Gastrocnemius medialis (tissue), 4 donors: Measurements from ENCODE around the gene APLN. TPM values are rescaled to one million over a fixed set of nuclear protein-coding genes. Genes with fewer than 3 reads are reported as not detected.

ENCODE experiments used
- ATAC-seq, 2 donors: fragments of 150-250 bp; one replicate each; pipeline ENCODE4 v1.9.1; 2016
- DNase-seq, 2 donors: peaks; one replicate each; pipeline ENCODE4 v3.0.0-alpha.2; 2019
- H3K27ac ChIP-seq, 4 donors: fragments of 200-600 bp; sonication (generic); 1 replicate in 1 of 4; 2 replicates in 3 of 4; pipeline ENCODE4 v1.5.1; 2016 to 2018; ENCODE audit warnings: mild to moderate bottlenecking in 2 of 4, moderate library complexity in 1 of 4
- H3K27me3 ChIP-seq, 3 donors: fragments of 200-600 bp; sonication (generic) in 2 of 3; 1 replicate in 1 of 3; 2 replicates in 2 of 3; pipeline versions ENCODE4 v1.5.1 to v1.6.0; 2016 to 2019; ENCODE audit warnings: mild to moderate bottlenecking in 1 of 3, moderate library complexity in 1 of 3
- H3K36me3 ChIP-seq, 2 donors: fragments of 200-600 bp; sonication (generic) in 1 of 2; one replicate each; pipeline ENCODE4 v1.5.1; 2017 to 2018
- H3K4me1 ChIP-seq, 2 donors: fragments of 200-600 bp; sonication (generic) in 1 of 2; one replicate each; pipeline ENCODE4 v1.5.1; 2016 to 2017; ENCODE audit warnings: mild to moderate bottlenecking in 2 of 2
- H3K4me3 ChIP-seq, 4 donors: fragments of 200-600 bp; sonication (generic) in 3 of 4; 1 replicate in 1 of 4; 2 replicates in 3 of 4; pipeline ENCODE4 v1.5.1; 2016 to 2019; ENCODE audit warnings: mild to moderate bottlenecking in 2 of 4
- H3K9me3 ChIP-seq, 3 donors: fragments of 200-600 bp; sonication (generic) in 2 of 3; 1 replicate in 1 of 3; 2 replicates in 2 of 3; pipeline ENCODE4 v1.5.1; 2016 to 2019
- POLR2A ChIP-seq, 2 donors: fragments of 450-650 bp; IDR thresholded peaks; one replicate each; pipeline ENCODE4 v1.6.1; 2017; ENCODE audit warnings: antibody characterized with exemption in 2 of 2, mild to moderate bottlenecking in 2 of 2, moderate library complexity in 2 of 2
- in situ Hi-C, 4 donors: fragments of 200-750 bp; cut with MboI; loops; one replicate each; pipeline versions ENCODE4 v1.15.0 to v1.8.0; 2017; ENCODE audit warnings: low sequenced_read_pairs in 4 of 4
- intact Hi-C: fragments of 100-400 bp; cut with DNase I; formaldehyde crosslinking; loops from one replicate; pipeline ENCODE4 v1.15.1; 2023; ENCODE audit warnings: low total_unique reads
- total RNA-seq, 4 donors: library from RNA; depleted of rRNA; stranded (reverse); fragments of >200 nt; gene quantifications; one replicate each; pipeline versions ENCODE4 v1.1.0 to v1.2.3, GENCODE V29; 2016
- TF ChIP-seq, protein P1 (sequence below), 5 experiments: fragments of 450-650 bp in 3 of 5; fragments of 200-600 bp in 2 of 5; sonication (generic) in 2 of 5; IDR thresholded peaks in 4 of 5; conservative IDR thresholded peaks in 1 of 5; 1 replicate in 4 of 5; 2 replicates in 1 of 5; pipeline ENCODE4 v1.5.1; 2016 to 2019; ENCODE audit warnings: antibody characterized with exemption in 5 of 5, mild to moderate bottlenecking in 3 of 5, moderate library complexity in 3 of 5

The APLN gene
- total RNA-seq, 4 donors from 2014 or later: not detected

DNA sequence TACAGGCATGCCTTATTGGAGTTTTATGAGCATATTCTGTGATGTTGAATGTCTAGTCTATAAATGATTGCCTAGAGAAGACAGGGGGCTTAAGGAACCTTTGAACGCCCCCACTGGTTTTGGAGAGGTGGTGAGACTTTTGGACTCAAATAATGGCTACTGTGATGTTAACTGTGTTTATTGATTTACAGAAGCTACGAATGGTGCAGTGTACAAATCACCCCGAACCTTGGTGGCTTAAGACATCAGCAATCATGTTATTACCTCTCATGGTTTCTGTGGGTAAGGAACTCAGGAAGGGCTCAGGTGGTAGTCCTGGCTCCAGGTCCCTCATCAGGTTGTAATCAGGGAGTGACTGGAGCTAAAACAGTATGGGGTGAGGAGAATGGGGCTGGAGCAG is 33.3 kb upstream of the APLN start:
- H3K36me3 ChIP-seq: no peaks in the 10 kb centered on the region
- H3K4me3 ChIP-seq: no peak overlapping the region
- intact Hi-C loops (no loop called here), in situ Hi-C loops (no loop called here)
- H3K27me3 ChIP-seq: no peaks in the 10 kb centered on the region
- no peak overlapping the region for H3K27ac ChIP-seq
- no peaks in the 10 kb centered on the region for H3K9me3 ChIP-seq
- DNase-seq (no peak), ATAC-seq (no peak)
- TF ChIP-seq, protein P1, sequence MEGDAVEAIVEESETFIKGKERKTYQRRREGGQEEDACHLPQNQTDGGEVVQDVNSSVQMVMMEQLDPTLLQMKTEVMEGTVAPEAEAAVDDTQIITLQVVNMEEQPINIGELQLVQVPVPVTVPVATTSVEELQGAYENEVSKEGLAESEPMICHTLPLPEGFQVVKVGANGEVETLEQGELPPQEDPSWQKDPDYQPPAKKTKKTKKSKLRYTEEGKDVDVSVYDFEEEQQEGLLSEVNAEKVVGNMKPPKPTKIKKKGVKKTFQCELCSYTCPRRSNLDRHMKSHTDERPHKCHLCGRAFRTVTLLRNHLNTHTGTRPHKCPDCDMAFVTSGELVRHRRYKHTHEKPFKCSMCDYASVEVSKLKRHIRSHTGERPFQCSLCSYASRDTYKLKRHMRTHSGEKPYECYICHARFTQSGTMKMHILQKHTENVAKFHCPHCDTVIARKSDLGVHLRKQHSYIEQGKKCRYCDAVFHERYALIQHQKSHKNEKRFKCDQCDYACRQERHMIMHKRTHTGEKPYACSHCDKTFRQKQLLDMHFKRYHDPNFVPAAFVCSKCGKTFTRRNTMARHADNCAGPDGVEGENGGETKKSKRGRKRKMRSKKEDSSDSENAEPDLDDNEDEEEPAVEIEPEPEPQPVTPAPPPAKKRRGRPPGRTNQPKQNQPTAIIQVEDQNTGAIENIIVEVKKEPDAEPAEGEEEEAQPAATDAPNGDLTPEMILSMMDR (IDR thresholded peaks at IDR 0.05 in 4 of 5, conservative IDR thresholded peaks at IDR 0.05 in 1 of 5): no peak
- H3K4me1 ChIP-seq: peaks cover 0 to 5% of the 10 kb centered on the region in 2 donors

DNA sequence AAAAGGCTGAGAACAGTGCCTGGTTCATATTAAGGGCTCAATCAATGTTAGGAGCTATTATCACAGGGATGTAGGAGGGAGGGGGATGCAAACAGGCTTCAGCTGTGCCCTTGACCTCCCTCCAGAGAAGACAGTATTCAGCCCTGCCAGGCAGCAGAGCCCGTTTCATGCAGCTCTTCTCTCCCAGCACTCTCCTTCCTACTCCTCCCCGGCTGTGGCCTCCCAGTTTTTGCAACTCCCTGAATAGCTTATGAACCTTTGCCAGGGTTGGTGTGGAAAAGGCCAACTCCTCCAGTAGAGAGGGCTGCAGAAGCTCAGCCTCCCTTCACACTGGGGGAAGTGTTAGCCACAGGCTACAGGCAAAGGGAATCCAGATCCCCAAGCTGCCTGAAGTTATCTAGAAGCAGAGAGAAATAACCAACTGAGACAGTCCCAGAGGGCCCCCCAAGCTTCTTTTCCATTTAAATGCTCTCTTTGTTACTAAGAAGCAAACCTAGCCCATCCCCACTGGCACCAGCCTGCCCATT is 31.7 kb upstream of the APLN start:
- intact Hi-C loops (no loop called here), in situ Hi-C loops (no loop called here)
- H3K36me3 ChIP-seq: no peaks in the 10 kb centered on the region
- DNase-seq (no peak), ATAC-seq (no peak)
- H3K27me3 ChIP-seq: no peaks in the 10 kb centered on the region
- H3K27ac ChIP-seq: no peak overlapping the region
- peaks cover 0 to 5% of the 10 kb centered on the region in 2 donors for H3K4me1 ChIP-seq
- no peak for TF ChIP-seq POLR2A (IDR thresholded peaks at IDR 0.05)
- TF ChIP-seq, protein P1 (IDR thresholded peaks at IDR 0.05 in 4 of 5, conservative IDR thresholded peaks at IDR 0.05 in 1 of 5): no peak
- H3K4me3 ChIP-seq: no peak overlapping the region
- no peaks in the 10 kb centered on the region for H3K9me3 ChIP-seq

DNA sequence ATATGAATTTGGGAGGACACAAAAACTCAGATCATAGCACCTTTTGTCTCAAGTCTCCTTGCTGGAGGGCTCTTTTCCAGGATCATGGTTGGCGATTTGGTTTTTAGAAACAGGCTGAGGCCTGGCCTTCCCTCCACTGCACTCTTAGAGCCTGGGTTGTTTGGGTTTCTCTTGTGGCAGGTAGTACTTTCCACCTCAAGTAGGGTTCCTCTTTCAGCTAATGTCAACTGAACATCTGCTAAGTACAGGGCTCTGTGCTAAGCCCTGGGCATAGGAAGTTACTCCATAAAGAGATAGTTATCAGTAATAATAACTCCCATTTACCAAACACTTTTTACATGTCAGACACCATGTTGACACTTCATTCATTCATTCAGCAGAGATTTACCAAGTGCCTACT is 28.2 kb upstream of the APLN start:
- H3K4me1 ChIP-seq: no peaks in the 10 kb centered on the region
- TF ChIP-seq, protein P1 (IDR thresholded peaks at IDR 0.05 in 4 of 5, conservative IDR thresholded peaks at IDR 0.05 in 1 of 5): no peak
- no peak for TF ChIP-seq POLR2A (IDR thresholded peaks at IDR 0.05)
- no peaks in the 10 kb centered on the region for H3K27me3 ChIP-seq
- intact Hi-C loops (no loop called here), in situ Hi-C loops (no loop called here)
- no peak overlapping the region for H3K4me3 ChIP-seq
- DNase-seq: no peak
- H3K9me3 ChIP-seq: no peaks in the 10 kb centered on the region
- no peaks in the 10 kb centered on the region for H3K36me3 ChIP-seq
- H3K27ac ChIP-seq: no peak overlapping the region
- ATAC-seq: no peak

DNA sequence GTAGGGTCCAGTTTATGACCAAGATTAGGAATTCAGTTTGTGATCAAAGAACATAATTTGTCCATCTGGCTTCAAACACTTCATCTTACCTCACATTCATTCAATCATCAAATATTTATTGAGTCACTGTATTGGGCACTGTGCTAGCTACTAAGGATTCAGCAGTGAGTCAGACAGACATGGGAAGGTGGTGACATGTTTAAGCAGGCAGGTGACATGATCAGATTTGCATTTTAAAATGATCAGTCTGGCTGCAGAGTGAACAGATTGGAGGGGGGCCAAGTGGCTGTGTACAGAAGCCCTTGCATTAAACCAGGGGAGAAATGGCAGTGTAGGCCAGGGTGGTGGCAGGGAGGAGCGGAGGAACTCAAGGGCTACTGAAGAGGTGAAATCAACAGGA is 25.1 kb upstream of the APLN start:
- ATAC-seq (no peak), DNase-seq (no peak)
- Histone ChIP-seq H3K36me3 (no peaks in the 10 kb centered on the region), H3K27ac (no peak overlapping the region), H3K9me3 (no peaks in the 10 kb centered on the region), H3K4me3 (no peak overlapping the region), H3K27me3 (no peaks in the 10 kb centered on the region), H3K4me1 (peaks cover 0 to 9% of the 10 kb centered on the region in 2 donors)
- no peak for TF ChIP-seq POLR2A (IDR thresholded peaks at IDR 0.05)
- TF ChIP-seq, protein P1 (IDR thresholded peaks at IDR 0.05 in 4 of 5, conservative IDR thresholded peaks at IDR 0.05 in 1 of 5): no peak
- in situ Hi-C loops (no loop called here), intact Hi-C loops (no loop called here)

DNA sequence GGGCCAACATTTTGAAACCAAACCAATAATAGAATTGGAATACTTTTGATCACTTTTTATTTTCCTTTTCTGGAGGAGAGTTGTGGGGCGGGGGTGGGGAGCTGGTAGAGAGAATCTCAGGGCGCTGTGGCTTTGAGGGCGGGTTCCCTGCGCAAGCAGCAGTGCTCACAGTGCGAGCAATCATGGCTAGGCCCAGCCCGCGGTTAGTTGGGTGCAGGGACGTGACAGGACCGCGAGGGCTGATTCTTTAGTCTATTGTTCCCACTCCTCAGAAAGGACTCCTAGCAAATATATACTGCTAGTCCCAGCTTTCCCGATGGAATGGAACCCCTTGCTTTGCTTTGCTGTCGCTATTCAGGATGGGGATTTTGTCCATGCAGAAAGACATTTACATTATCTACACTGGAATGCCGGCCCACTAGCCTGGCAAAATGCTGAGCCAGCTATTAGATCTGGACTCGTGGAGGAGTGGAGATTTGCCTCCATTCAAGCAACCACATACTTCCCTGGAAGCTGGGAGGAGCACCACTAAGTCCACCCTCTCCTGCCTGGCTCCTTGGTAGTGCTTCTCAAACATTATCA is 23.9 kb upstream of the APLN start:
- intact Hi-C loops (no loop called here), in situ Hi-C loops (no loop called here)
- H3K9me3 ChIP-seq: no peaks in the 10 kb centered on the region
- H3K4me3 ChIP-seq: peak overlapping the region; percentile 40 to 68 (median 49)
- DNase-seq (no peak), ATAC-seq (no peak)
- no peaks in the 10 kb centered on the region for H3K36me3 ChIP-seq
- TF ChIP-seq, protein P1 (IDR thresholded peaks at IDR 0.05 in 4 of 5, conservative IDR thresholded peaks at IDR 0.05 in 1 of 5): no peak
- TF ChIP-seq POLR2A (IDR thresholded peaks at IDR 0.05): no peak
- H3K27ac ChIP-seq: peak overlapping the region; percentile 85 to 92 (median 86)
- peaks cover 0 to 9% of the 10 kb centered on the region in 2 donors for H3K4me1 ChIP-seq
- no peaks in the 10 kb centered on the region for H3K27me3 ChIP-seq
